Thoracic aorta (tissue), 2 donors: ENCODE results near the gene HYDIN. TPM values are rescaled to one million over a fixed set of nuclear protein-coding genes. Genes with fewer than 3 reads are reported as not detected.
"Not testable (repeated sequence)": the region's sequence is repeated elsewhere in the genome, so short reads cannot be mapped to it uniquely, and the experiment has no call there.

Experiments used
- ATAC-seq: fragments of 150-250 bp; one replicate; pipeline ENCODE4 v1.8.0; 2017; ENCODE audit warnings: low read depth; ENCODE audit not compliant: insufficient number of reproducible peaks, low FRiP score
- DNase-seq: peaks from one replicate; pipeline ENCODE4 v3.0.0-alpha.2; 2020; ENCODE audit warnings: low spot score
- H3K27ac ChIP-seq, 2 donors: fragments of 200-600 bp; sonication (generic); 1 replicate in 1 of 2; 2 replicates in 1 of 2; pipeline ENCODE4 v1.5.1; 2016; ENCODE audit warnings: mild to moderate bottlenecking in 2 of 2, moderate library complexity in 2 of 2
- H3K27me3 ChIP-seq: fragments of 200-600 bp; sonication (generic); replicated peaks from 2 replicates; pipeline ENCODE4 v1.6.0; 2016; ENCODE audit warnings: mild to moderate bottlenecking; ENCODE audit not compliant: insufficient read depth
- H3K36me3 ChIP-seq: fragments of 200-600 bp; sonication (generic); one replicate; pipeline ENCODE4 v1.5.1; 2016
- H3K4me1 ChIP-seq, 2 donors: fragments of 200-600 bp; sonication (generic); 1 replicate in 1 of 2; 2 replicates in 1 of 2; pipeline versions ENCODE4 v1.5.1 to v1.6.0; 2016; ENCODE audit warnings: low read depth in 2 of 2, mild to moderate bottlenecking in 1 of 2; ENCODE audit not compliant: control insufficient read depth in 1 of 2
- H3K4me3 ChIP-seq: fragments of 200-600 bp; sonication (generic); 2 replicates; pipeline ENCODE4 v1.5.1; 2016; ENCODE audit warnings: mild to moderate bottlenecking
- H3K9me3 ChIP-seq: fragments of 200-600 bp; sonication (generic); 2 replicates; pipeline ENCODE4 v1.5.1; 2016
- total RNA-seq, 2 donors: library from RNA; depleted of rRNA; stranded (reverse); fragments of >200 nt; gene quantifications; one replicate each; pipeline versions ENCODE4 v1.1.0 to v1.2.3, GENCODE V29; 2016

Gene HYDIN
- total RNA-seq, 2 donors from 2014 or later = 4.3 to 5.4 TPM

DNA sequence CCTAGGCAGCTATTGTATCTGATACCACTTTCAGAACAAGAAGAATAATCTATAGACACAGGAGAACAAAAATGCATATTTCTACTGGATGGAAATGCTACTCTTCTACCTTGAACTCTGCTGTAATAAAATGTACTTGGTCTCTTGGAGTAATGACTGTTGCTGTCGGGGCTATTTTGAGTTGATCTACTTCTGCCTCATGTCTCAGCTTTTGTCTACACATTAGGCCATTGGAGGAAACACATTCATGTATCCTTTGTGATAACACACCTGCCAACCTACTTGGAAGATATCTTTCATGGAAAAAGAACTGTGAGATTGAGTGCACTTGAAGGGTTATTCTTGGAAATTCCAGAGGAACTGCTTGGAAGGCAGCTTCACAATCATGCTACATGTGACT, 159.9 kb downstream of the HYDIN start:
- not testable (repeated sequence) for ATAC-seq, H3K4me3 ChIP-seq, DNase-seq, H3K4me1 ChIP-seq, H3K9me3 ChIP-seq, H3K36me3 ChIP-seq, H3K27ac ChIP-seq, H3K27me3 ChIP-seq

DNA sequence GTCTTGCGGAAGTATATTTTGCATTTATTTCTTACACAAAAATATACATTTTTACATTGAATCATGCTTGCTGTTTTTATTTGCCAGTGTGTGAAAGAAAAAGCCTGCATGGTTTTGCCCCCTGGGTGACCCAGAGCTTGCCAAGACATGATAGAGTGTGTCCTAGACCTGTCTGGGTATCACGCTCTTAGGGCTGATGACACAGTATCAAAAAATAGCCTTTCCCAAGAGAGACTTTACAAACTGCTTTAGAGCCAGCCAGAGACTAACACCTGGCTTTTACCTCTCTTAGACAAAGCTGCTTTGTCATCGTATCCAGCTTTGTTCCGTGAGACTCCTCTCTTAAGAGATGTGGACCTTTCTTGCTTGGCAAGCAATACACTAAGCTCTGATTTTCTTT, 160.7 kb downstream of the HYDIN start:
- H3K27me3 ChIP-seq, ATAC-seq, H3K4me3 ChIP-seq, DNase-seq, H3K36me3 ChIP-seq, H3K4me1 ChIP-seq, H3K27ac ChIP-seq, H3K9me3 ChIP-seq: not testable (repeated sequence)

DNA sequence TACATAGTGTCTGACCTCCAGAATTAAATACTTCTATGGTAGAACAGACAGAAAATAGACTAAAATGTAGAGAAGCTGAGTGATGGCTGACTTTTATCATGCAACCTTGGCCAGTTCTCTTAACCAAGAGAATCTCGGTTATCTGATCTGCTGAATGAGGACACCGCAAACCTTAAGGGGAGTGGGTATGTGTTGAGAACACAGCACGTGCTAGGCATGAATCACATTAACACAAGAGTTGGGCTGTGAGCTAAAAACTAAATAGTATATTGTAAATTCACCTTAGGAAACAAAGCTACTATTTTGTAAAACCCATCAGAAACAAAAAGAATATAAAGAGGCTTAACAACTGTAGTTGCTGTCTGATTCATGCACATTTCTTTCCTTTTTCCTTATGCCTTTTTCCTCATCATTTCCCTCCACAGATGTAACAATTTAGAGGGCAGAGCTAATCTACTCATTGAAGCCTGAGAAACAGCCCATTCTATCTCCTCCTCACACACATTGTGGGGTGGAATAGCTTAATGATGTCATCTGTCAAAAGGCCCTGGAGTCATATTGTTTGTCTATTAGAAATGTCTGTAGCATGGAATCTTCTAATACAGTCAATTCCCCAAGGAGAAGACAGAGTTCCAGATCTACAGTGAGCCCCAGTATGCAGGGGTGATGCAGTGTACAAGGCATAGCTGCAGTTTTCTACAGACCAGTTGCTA, 176.5 kb downstream of the HYDIN start:
- not testable (repeated sequence) for DNase-seq, H3K4me1 ChIP-seq, H3K27me3 ChIP-seq, ATAC-seq, H3K27ac ChIP-seq, H3K4me3 ChIP-seq, H3K36me3 ChIP-seq, H3K9me3 ChIP-seq

DNA sequence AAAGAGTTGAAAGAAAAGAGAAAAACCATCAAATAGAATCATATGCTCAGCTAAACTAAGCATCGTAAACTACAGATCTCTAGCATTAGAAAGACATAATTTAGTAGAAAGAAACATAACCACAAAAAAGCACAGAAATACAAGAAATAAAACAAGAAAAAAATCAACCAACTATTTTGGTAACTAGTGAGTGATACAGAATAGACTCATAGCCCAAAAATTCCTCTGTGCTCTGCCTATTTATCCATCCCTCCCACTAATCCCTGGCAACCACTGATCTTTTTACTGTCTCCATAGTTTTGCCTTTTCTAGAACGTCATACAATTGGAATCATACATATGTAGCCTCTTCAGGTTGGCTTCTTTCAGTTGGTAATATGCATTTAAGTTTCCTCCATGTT, 180.2 kb downstream of the HYDIN start:
- not testable (repeated sequence) for H3K9me3 ChIP-seq, H3K4me1 ChIP-seq, H3K27ac ChIP-seq, H3K4me3 ChIP-seq, H3K36me3 ChIP-seq, H3K27me3 ChIP-seq, ATAC-seq, DNase-seq

DNA sequence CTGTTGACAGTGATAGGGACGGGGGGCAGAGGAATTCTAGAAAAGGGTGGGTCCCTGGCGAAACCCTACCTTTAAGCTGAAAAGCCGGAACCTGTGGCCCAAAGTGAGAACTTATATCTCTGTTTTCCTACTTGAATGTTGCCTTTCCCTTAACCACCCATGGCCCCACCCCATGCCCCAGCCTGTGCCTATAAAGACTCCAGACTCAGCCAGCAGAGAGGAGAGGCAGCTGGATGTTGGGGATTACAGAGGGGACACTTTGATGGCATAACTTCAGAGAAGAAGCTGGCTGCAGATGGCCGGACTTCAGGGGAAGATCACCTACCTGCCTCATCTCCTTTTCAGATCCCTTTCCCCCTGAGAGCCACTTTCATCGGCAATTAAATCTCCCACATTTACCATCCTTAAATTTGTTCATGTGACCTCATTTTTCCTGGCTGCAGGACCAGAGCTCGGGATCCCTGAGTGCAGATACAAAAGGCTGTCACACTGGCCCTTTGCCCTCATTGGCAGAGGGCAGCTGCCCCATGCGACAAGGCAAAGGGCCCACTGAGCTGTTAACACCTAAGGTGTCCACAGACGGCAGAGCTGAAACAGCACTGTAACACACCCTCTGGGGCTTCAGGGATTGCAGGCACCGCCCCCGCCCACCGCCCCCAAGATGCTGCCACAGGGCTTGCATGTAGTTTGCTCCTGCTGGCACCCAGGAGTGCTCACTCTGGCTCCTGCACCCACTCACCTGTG, 191.0 kb downstream of the HYDIN start:
- ATAC-seq, DNase-seq: not testable (repeated sequence)

DNA sequence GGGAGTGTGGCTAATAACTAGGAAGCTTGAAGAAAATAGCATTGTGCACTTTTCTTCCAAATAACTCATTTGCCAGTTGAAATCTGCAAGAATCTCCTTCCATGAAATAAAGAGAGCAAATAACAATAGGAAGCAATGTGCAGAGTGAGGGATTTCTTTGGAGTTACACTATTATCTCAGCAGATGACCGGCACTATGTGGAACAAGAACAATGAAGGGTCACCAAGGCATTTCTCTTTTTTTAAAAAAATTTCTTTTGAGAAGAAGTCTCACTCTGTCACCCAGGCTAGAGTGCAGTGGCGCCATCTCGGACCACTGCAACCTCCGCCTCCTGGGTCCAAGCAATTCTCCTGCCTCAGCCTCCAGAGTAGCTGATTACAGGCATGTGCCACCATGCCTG, 192.1 kb downstream of the HYDIN start:
- not testable (repeated sequence) for H3K4me1 ChIP-seq, ATAC-seq, DNase-seq, H3K27ac ChIP-seq, H3K27me3 ChIP-seq, H3K36me3 ChIP-seq, H3K9me3 ChIP-seq, H3K4me3 ChIP-seq

More for the DNA sequence above, 191.0 kb downstream of the HYDIN start:
- H3K4me1 ChIP-seq, H3K36me3 ChIP-seq, H3K27ac ChIP-seq, H3K9me3 ChIP-seq, H3K27me3 ChIP-seq, H3K4me3 ChIP-seq: not testable (repeated sequence)

DNA sequence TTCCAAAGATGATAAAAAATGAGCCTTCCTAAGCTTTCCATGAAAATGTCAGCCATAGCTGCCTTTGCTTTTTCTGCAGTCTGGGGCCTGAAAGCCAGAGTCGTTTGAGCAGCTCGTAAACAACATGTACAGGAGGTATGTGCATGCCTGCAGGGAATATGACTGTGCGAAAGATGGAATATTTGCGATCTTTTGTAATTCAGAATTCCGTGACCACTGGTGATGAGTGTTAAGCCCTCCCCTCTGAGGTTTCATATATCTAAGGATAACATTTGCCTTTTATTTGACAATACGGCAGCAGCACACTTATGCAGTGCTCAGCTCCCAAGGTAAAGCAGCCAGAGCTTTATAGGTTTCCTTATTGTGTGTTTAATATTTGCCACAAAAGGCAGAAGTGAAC, 192.5 kb downstream of the HYDIN start:
- not testable (repeated sequence) for H3K4me3 ChIP-seq, H3K4me1 ChIP-seq, ATAC-seq, H3K27me3 ChIP-seq, H3K9me3 ChIP-seq, H3K36me3 ChIP-seq, H3K27ac ChIP-seq, DNase-seq

DNA sequence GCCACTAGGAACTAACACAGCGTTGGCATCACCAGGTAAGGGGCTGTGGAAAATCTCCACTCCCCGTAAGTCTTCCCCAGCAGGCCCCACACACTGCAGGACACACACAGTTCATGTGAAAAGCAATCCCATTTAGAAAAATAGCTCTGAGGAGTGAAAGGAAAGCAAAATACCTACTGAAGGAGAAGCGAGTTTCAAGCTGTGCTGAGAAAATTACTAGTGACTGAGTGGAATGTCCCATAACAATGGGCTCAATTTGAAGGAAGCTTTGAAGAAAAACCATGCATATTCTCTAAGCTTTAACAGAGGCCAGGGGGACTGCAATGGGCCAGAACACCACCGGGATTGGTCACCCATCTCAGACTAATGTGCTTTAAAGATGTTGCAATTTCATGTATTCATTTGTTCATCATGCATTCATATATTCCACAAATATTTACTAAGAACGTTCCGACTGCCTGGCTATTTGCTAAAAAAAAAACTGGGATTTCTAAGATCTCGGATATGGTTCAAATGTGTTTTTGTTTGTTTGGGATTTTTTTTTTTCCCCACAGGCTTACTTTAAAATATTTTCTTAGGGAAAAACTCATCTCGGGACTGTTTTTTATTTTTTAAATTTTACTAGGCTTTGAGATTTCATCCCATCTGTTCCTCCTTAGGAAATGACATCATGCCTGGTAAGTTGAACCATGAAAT, 202.3 kb downstream of the HYDIN start:
- H3K36me3 ChIP-seq, H3K27me3 ChIP-seq, ATAC-seq, H3K9me3 ChIP-seq, H3K4me3 ChIP-seq, H3K4me1 ChIP-seq, H3K27ac ChIP-seq, DNase-seq: not testable (repeated sequence)

DNA sequence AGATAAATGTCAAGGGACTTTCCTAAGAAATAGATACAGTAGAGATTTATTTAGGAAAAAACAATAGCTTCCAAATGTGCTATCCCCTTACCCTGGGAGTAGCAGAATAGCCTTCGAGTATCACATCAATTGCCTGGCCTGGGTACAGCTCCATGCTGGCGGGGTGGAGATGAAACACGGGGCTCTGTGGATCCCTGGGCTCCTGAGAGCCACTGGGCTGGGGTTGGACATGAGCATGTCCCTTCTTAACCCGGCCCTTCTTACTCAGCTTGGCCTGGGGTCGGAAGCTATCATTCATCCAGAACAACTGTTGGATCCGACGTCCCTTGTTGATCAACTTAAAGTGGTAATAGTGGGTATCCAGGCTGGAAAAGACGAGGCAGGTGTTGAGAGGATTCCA, 203.0 kb downstream of the HYDIN start:
- H3K36me3 ChIP-seq, DNase-seq, H3K4me1 ChIP-seq, H3K27ac ChIP-seq, H3K9me3 ChIP-seq, H3K27me3 ChIP-seq, H3K4me3 ChIP-seq, ATAC-seq: not testable (repeated sequence)

DNA sequence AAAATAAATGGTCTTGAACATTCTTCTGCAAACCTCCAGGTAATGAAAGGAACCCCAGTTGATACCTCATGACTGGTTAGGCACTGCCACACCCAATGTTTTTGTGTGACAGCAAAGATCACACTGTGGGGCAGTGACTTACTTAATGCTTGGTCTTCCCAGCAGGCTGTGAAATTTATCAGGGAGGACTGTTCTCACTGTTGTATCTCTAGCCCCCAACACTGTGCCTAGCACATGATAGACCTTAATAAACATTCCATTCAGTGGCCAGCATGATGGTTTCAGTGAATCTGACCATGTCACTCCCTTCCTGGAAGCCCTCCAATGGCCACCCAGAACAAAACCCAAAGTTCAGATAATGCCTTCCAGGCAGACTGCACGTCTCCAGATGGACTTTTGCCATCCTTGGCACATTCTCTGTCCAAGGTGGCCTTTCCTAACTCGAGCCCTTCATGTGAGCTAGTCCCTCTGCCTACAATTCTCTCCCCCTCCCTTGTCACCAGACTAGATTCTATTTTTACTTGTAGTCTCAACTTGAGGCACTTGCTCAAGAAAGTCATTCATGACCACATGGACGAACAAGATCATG, 206.6 kb downstream of the HYDIN start:
- not testable (repeated sequence) for H3K9me3 ChIP-seq, ATAC-seq, DNase-seq, H3K4me1 ChIP-seq, H3K27me3 ChIP-seq, H3K27ac ChIP-seq, H3K36me3 ChIP-seq, H3K4me3 ChIP-seq

DNA sequence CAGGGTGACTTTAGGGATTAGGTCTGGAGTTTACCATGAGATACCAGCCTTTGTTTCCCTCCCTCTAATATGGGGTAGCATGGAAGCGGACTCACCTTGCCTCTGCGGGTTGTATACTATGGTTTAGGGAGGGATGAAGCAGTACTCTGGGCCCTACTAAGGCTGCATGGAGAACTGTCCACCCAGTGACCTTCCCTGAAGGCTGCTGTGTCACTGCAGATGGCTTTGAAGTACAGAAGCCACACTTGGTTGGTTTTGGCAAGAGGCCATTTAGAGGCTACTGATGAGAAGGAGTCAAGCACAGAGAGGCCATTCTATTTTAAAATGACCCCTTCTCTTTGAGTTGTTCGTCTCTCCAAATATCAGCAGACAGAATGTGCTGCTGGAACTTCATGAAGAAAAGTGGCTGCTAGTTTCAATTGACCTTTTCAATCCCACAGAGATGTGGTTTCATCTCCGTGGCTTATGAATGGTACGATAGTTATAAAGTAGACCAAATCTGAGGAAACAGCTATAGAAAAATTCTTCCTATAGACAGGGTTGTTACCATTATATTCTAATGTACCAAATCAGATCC, 208.5 kb downstream of the HYDIN start:
- H3K4me1 ChIP-seq, DNase-seq: not testable (repeated sequence)

More for the DNA sequence above, 208.5 kb downstream of the HYDIN start:
- not testable (repeated sequence) for ATAC-seq, H3K27me3 ChIP-seq, H3K27ac ChIP-seq, H3K36me3 ChIP-seq, H3K9me3 ChIP-seq, H3K4me3 ChIP-seq
